ENCODE data around the gene YWHAQ.
"Not testable (repeated sequence)": the region's sequence is repeated elsewhere in the genome, so short reads cannot be mapped to it uniquely, and the experiment has no call there.

YWHAQ gene

GRCh38 chr2:9631878-9632700, 1.3 kb upstream of the YWHAQ start:
- peak; percentile 58 for DNase-seq

- no peak for DNase-seq
Observed at GRCh38 chr2:9631553-9631819, 689 bp upstream of the YWHAQ start.

- peak; percentile 90 for DNase-seq
Observed at GRCh38 chr2:9630117-9630735, 571 bp downstream of the YWHAQ start.

DNA sequence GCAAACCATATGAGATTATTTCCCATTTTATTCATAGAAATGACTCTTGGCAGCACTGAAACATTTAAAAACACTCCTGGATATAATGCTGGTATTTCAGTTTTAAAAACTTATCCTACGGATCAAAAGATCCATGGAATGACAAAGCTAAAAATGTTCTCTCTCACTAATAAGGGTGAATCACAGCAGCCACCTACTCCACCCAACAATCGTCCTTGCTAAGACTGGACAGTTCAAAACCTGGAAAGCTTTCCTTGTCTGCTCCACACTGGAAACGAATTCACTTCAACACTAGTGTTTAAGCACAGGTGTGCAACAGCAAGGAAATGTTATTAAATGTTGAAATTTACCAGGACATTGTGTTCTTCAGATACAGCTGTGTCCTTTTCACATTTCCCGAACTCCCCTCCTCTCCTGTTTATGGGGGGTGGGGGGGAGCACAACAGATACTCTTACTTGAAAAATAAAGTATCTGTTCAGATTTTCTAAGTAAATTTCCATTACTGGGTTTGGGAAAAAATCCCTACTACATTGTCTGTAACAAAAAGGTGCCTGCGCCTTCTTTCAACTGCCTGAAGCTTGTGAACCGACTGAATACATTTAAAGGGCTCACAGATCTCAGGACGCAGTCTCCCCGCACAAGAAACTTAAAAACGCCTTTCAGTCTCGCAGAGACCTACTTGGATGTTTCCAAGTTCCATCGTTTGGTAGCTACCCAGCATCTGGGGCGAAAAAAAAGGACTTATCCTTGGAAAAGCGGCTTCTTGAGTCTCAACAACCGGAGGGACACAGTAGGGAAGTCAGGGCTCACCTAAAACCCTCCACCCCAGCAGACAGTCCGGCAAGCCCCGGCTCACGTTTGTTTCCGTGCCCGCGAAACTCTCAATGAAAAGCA, 1.3 kb downstream of the YWHAQ start:
- no peak for DNase-seq

GRCh38 chr2:9627310-9627709, 3.5 kb downstream of the YWHAQ start:
- no peak for DNase-seq

DNA sequence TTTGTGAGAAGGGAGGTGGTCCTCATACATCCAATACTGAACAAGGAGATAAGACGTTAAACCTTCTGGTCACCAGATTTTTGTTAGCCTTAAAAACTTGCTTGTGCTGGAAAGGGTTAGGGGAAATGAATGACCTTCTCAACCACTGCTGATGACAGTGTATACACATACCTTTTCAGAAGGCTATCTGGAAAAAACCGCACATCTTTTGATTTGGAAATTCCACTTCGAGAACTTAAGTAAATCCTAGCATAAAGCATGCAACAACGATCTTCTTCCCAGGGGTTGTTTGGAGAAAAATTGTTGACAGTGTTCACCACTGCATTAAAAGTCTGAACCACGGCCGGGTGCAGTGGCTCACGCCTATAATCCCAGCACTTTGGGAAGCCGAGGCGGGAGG, 7.6 kb downstream of the YWHAQ start:
- DNase-seq, result no peak

DNA sequence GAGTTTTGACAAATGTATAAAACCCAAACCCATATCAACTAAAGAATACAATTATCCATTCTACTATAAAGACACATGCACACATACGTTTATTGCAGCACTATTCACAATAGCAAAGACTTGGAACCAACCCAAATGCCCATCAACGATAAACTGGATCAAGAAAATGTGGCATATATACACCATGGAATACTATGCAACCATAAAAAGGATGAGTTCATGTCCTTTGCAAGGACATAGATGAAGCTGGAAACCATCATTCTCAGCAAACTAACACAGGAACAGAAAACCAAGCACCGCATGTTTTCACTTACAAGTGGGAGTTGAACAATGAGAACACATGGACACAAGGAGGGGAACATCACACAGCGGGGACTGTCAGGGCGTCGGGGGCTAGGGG, 9.1 kb downstream of the YWHAQ start:
- DNase-seq, result not testable (repeated sequence)

GRCh38 chr2:9618410-9618809, 12.4 kb downstream of the YWHAQ start:
- DNase-seq, result no peak

GRCh38 chr2:9617749-9618148, 13.0 kb downstream of the YWHAQ start:
- no peak for DNase-seq

GRCh38 chr2:9617296-9617695, 13.5 kb downstream of the YWHAQ start:
- no peak for DNase-seq

GRCh38 chr2:9614562-9614961, 16.2 kb downstream of the YWHAQ start:
- DNase-seq, result no peak

DNA sequence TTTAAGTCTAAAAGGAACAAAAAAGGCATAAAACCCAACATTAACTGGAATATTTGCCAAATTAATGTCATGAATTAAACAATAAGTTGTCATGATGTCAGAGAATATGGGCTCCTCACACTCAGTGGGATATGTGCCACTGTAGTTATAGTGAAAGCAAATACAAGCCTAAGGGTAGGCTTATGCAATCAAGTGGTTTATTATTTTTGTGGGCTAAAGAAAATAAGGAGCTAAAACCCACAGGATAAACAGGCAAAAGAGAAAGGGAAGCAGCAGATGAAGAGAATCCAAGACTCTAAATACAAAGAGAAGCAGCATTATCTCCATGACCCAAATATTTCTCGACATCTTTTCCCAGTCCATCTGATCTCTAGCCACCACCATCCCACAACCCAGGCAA, 17.5 kb downstream of the YWHAQ start:
- DNase-seq, result no peak

- not testable (repeated sequence) for DNase-seq
Observed at GRCh38 chr2:9611549-9611912, 19.3 kb downstream of the YWHAQ start.

DNA sequence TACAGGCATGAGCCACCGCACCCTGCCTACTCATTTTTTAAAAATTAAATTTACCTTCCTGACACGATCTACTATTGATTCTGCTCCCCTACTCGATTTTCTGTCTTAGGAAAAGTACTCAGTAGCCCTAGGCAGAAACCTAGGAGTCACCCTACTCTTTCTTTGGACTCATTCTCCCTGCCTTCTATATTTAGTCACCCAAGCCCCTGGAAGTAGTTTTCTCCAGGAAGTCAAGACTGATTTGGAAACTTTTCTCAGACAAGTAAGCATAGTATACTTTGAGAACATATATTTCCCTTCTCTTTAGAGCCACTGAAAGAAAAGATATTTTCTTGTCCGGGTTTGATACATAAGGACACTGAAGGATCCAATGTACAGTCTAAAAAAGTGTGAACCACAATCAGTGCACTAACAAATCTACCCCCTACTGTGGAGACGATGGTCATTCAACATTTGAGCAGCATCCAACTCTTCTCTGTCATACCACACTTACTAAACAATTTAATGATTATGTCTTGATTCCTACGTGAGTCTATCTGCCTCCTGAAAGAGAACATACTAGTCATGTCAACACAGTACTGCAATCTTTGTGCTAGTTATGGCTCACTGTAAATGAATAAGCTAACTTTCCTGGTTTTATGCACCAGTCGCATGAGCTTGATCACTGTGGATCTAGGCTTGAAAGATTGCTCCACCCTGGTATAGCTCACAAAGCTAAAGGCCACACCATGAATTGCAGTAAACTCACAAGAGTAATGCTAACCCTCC, 19.8 kb downstream of the YWHAQ start:
- DNase-seq, result no peak

DNA sequence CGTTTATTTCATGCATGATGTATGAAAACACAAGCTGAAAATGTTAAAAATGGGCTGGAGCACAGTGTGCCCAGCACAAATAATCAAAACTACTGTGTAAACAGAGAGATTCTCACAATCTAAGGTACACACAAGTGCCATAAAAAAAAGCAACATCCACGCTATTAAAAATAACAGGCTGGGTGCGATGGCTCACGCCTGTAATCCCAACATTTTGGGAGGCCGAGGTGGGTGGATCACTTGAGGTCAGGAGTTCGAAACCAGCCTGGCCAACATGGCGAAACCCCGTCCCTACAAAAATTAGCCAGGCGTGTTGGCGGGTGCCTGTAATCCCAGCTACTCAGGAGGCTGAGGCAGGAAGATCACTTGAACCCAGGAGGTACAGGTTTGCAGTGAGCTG, 22.3 kb downstream of the YWHAQ start:
- DNase-seq, result not testable (repeated sequence)

DNA sequence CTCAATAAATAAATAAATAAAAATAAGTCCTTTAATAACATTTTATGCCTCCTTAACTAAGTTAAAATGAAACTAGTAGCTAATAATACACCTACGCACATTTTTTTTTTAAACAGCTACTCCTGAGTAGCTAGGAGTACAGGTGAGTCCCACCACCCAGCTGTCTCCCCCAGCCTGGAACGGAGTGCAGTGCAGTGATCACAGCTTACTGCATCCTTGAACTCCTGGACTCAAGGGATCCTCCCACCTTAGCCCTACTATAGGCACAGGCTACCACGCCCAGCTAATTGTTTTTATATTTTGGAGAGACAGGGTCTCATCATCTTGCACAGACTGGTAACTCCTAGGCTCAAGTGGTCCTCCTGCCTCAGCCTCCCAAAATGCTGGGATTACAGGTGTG, 28.4 kb downstream of the YWHAQ start:
- no peak for DNase-seq

DNA sequence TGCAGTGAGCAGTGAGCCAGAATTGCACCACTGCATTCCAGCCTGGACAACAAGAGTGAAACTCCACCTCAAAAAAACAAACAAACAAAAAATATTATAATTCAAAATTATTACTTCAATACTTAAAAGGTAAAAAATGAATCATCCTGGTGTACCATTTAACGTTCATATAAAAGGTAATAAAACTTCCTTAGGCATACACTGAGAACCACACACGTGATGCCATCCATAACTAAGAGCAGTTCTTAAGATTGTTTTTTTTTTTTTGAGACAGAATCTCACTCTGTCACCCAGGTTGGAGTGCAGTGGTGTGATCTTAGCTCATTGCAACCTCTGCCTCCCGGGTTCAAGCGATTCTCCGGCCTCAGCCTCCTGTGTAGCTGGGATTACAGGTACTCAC, 29.4 kb downstream of the YWHAQ start:
- DNase-seq, result no peak

- no peak for DNase-seq
Observed at GRCh38 chr2:9599430-9599829, 31.4 kb downstream of the YWHAQ start.

DNA sequence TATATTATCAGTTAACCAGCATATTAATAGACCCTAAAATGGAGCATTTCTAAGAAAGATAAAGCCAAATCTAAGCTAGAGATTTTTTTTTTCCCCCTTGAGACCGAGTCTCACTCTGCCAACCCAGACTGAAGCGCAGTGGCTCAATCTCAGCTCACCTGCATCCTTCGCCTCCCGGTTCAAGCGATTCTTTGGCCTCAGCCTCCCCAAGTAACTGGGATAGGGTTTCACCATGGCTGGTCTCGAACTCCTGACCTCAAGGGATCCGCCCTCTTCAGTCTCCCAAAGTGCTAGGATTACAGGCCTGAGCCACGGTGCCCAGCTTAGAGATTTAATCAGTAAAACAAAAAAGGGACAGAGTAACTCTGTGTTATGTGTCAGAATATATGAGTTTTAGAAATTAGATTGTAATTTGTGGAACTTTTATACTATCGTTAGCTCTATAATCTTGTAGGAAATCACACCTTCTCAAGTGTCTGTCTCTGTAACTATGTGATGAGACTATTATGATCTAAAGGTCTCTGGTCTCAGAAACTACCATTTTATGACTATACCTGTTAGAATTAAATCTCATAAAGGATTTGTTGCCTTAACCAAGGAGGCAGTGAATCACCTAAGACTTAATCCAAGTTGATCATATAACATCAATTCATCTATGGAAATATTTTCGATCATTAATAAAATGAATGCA, 34.0 kb downstream of the YWHAQ start:
- DNase-seq, result no peak

GRCh38 chr2:9595746-9596145, 35.1 kb downstream of the YWHAQ start:
- no peak for DNase-seq

DNA sequence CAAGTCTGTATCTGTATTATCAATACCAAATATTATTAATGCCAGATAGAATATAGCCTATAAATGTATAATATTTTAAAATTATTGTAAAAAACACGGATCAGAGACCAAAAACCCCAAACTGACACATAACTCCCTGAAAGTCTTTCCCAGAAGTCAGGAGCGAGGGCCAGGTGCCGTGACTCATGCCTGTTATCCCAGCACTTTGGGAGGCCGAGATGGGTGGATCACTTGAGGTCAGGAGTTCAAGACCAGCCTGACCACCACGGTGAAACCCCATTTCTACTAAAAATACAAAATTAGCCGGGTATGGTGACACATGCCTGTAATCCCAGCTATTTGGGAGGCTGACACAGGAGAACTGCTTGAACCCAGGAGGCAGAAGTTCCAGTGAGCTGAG, 35.5 kb downstream of the YWHAQ start:
- not testable (repeated sequence) for DNase-seq

DNA sequence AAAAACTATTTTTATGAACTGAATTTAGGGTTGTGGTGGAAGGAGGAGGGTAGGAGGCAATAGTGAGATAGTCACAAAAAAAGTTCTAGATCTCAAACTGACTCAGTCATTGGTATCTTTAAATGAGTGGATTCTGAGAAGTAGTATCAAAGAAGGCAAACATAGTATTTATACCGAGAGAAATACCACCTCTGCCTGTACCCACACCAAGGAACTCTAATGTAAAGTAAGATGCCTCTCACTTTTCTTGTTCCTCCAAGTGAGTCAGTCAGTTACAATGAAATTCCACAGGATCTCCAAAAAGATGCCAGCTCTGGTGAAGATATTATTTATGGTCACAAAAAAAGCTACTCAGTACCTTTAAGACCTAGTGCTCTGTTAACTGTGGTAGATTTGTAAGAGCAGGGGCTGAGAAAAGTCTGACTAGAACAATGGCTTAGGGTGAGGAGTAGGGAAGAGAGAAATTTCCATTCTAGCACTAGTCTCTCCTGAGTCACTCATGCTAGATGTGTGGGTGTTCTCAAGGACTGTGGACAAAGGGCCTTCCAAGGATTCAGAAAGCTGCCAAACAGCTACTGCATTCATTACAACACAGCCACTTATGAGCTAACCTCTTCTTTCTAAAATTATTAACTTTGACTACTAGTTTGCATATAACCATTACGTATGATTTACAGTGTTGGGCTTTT, 36.3 kb downstream of the YWHAQ start:
- no peak for DNase-seq
